GM18499 (cell line): ENCODE results near the gene ZNF23.

Source experiments
- ATAC-seq: cut with Tn5 transposase; IDR thresholded peaks from one replicate; pipeline ENCODE4 v1.9.1; 2021; ENCODE audit warnings: moderate number of reproducible peaks; ENCODE audit not compliant: insufficient read depth, unreplicated experiment

The ZNF23 gene

DNA sequence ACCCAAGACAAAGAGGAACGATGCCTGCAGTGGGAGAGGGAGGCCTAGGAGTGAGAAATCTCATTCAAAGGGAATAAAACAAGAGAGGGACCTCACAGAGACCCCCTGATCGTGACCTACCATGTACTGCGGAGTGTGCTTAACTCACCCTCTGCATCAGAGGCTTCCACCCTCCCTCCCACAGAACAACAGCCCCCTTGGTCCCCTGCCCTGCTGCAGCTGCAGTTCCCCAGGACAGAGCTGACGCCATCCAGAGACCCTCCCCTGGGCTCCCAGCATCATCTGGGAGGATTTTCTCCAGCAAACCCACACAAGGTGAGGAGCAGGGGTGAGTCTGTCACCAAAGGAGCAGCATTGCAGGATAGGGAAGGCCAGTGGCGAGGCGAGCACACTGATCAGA is 60.0 kb downstream of the ZNF23 start:
- no peak for ATAC-seq

GRCh38 chr16:71399801-71400563 is 62.1 kb downstream of the ZNF23 start:
- ATAC-seq = no peak
